ENCODE data around the gene GPR17.

The GPR17 gene

GRCh38 chr2:127626917-127627739 is 18.8 kb upstream of the GPR17 start:
- POLR2A ChIA-PET: no interaction called here
- CTCF ChIA-PET: interaction anchor here (1.6 kb wide), 1 partner anchor 10 kb away, joined by 4 read pairs; no protein-coding TSS in a partner anchor
- no peak overlapping the region for H3K4me3 ChIP-seq (ENCODE audit: low read depth, low read length)
- TF ChIP-seq CTCF (IDR thresholded peaks at IDR 0.05; ENCODE audit: insufficient read depth, low read length, missing control alignments): no peak
- no peak for DNase-seq (ENCODE audit: low read depth, low spot score)

GRCh38 chr2:127627740-127628571 is 18.0 kb upstream of the GPR17 start:
- TF ChIP-seq CTCF (IDR thresholded peaks at IDR 0.05; ENCODE audit: insufficient read depth, low read length, missing control alignments): no peak
- DNase-seq (ENCODE audit: low read depth, low spot score): no peak
- ChIA-PET CTCF (interaction anchor here (1.5 to 1.7 kb wide), 3 partner anchors 10 to 37 kb away, joined by 4 to 6 read pairs (median 5); no protein-coding TSS in a partner anchor), POLR2A (no interaction called here)
- H3K4me3 ChIP-seq (ENCODE audit: low read depth, low read length): no peak overlapping the region

- no peak for DNase-seq (ENCODE audit: low read depth, low spot score)
- TF ChIP-seq CTCF (IDR thresholded peaks at IDR 0.05; ENCODE audit: insufficient read depth, low read length, missing control alignments): no peak
- ChIA-PET CTCF (interaction anchor here (1.3 to 1.7 kb wide), 4 partner anchors 9 to 38 kb away, joined by 3 to 6 read pairs (median 4); no protein-coding TSS in a partner anchor), POLR2A (no interaction called here)
- H3K4me3 ChIP-seq (ENCODE audit: low read depth, low read length): no peak overlapping the region
Measured at GRCh38 chr2:127628767-127629614, 17.0 kb upstream of the GPR17 start.

GRCh38 chr2:127629637-127630036 is 16.3 kb upstream of the GPR17 start:
- TF ChIP-seq CTCF (IDR thresholded peaks at IDR 0.05; ENCODE audit: insufficient read depth, low read length, missing control alignments): no peak
- no peak overlapping the region for H3K4me3 ChIP-seq (ENCODE audit: low read depth, low read length)
- POLR2A ChIA-PET: no interaction called here
- CTCF ChIA-PET: interaction anchor here (1.3 to 1.7 kb wide), 4 partner anchors 9 to 39 kb away, joined by 3 to 6 read pairs (median 4); no protein-coding TSS in a partner anchor
- no peak for DNase-seq (ENCODE audit: low read depth, low spot score)

- no peak for TF ChIP-seq CTCF (IDR thresholded peaks at IDR 0.05; ENCODE audit: insufficient read depth, low read length, missing control alignments)
- ChIA-PET POLR2A (interaction anchor here (0.5 kb wide), 1 partner anchor 165 kb away, joined by 3 read pairs; no protein-coding TSS in a partner anchor), CTCF (interaction anchor here (0.6 kb wide), 1 partner anchor 39 kb away, joined by 4 read pairs; no protein-coding TSS in a partner anchor)
- no peak for DNase-seq (ENCODE audit: low read depth, low spot score)
- no peak overlapping the region for H3K4me3 ChIP-seq (ENCODE audit: low read depth, low read length)
Measured at GRCh38 chr2:127630096-127630863, 15.7 kb upstream of the GPR17 start.

All from AG04449 (cell line).